ENCODE data around the gene ADAM12. TPM values are rescaled to one million over a fixed set of nuclear protein-coding genes. Genes with fewer than 3 reads are reported as not detected.

Gene ADAM12
- total RNA-seq, 2 donors from 2014 or later, result under 0.01 to 0.52 TPM

GRCh38 chr10:126081841-126082466 is 306.3 kb downstream of the ADAM12 start:
- H3K4me3 ChIP-seq, result no peak overlapping the region
- H3K27me3 ChIP-seq, result no peaks in the 10 kb centered on the region
- no peaks in the 10 kb centered on the region for H3K9me3 ChIP-seq
- intact Hi-C loops (cut with DNase I), result no loop called here
- H3K27ac ChIP-seq, result no peak overlapping the region
- ATAC-seq (no peak), DNase-seq (no peak)
- TF ChIP-seq POLR2A (IDR thresholded peaks at IDR 0.05) (no peak), CTCF (IDR thresholded peaks at IDR 0.05) (no peak)
- H3K4me1 ChIP-seq, result peaks cover 7% of the 10 kb centered on the region
- no peaks in the 10 kb centered on the region for H3K36me3 ChIP-seq (replicated peaks in 1 of 2; ENCODE audit: insufficient read depth in 1 of 2, low read depth in 2 of 2)
- WGBS, 2 donors, result 83 to 84% methylated on average over 14 of the region's 14 CpGs

GRCh38 chr10:126080879-126081411 is 307.3 kb downstream of the ADAM12 start:
- Histone ChIP-seq H3K9me3 (no peaks in the 10 kb centered on the region), H3K27ac (no peak overlapping the region), H3K4me3 (no peak overlapping the region), H3K27me3 (no peaks in the 10 kb centered on the region), H3K4me1 (peaks cover 7% of the 10 kb centered on the region), H3K36me3 (replicated peaks in 1 of 2; ENCODE audit: insufficient read depth in 1 of 2, low read depth in 2 of 2) (no peaks in the 10 kb centered on the region)
- TF ChIP-seq POLR2A (IDR thresholded peaks at IDR 0.05), result no peak
- no peak for TF ChIP-seq CTCF (IDR thresholded peaks at IDR 0.05)
- intact Hi-C loops (cut with DNase I), result no loop called here
- ATAC-seq (no peak), DNase-seq (no peak)
- WGBS, 2 donors, result 27 to 40% methylated on average over 12 of the region's 12 CpGs

DNA sequence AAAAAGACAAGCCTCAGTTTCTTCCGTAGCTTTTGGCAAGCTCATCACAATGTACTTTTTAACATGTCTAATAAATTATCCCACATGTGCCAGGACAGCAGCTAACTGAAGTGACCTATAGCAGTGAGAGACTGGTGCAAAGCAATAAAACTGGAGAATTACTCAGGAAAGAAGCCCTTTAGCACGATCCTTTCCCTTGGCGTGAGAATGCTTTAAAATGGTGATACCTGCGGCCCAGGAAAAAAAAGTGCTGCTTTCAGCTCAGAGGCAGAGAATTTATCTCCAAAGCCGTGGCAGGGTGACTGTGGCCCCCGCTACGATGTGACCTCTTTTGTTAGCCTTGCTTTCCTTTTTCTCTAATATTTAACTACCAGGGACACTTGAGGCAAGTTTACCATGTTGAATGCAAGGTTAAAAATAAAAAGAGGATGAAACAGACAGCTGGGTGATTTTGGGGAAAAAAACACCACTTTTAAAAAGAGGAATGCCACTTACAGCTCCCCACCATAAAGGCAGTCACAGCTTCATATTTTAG is 307.9 kb downstream of the ADAM12 start:
- intact Hi-C loops (cut with DNase I), result no loop called here

GRCh38 chr10:126075009-126075408 is 313.3 kb downstream of the ADAM12 start:
- Histone ChIP-seq H3K9me3 (no peaks in the 10 kb centered on the region), H3K36me3 (replicated peaks in 1 of 2; ENCODE audit: insufficient read depth in 1 of 2, low read depth in 2 of 2) (no peaks in the 10 kb centered on the region), H3K27ac (no peak overlapping the region), H3K27me3 (no peaks in the 10 kb centered on the region), H3K4me3 (no peak overlapping the region), H3K4me1 (no peaks in the 10 kb centered on the region)
- 56 to 58% methylated on average over 6 of the region's 6 CpGs for WGBS, 2 donors
- intact Hi-C loops (cut with DNase I), result no loop called here
- ATAC-seq (no peak), DNase-seq (no peak)
- no peak for TF ChIP-seq CTCF (IDR thresholded peaks at IDR 0.05)
- no peak for TF ChIP-seq POLR2A (IDR thresholded peaks at IDR 0.05)

More for the DNA sequence above, 307.9 kb downstream of the ADAM12 start:
- H3K4me3 ChIP-seq, result no peak overlapping the region
- H3K36me3 ChIP-seq (replicated peaks in 1 of 2; ENCODE audit: insufficient read depth in 1 of 2, low read depth in 2 of 2), result no peaks in the 10 kb centered on the region
- H3K9me3 ChIP-seq, result no peaks in the 10 kb centered on the region
- no peak overlapping the region for H3K27ac ChIP-seq
- no peaks in the 10 kb centered on the region for H3K27me3 ChIP-seq
- peaks cover 7% of the 10 kb centered on the region for H3K4me1 ChIP-seq
- no peak for DNase-seq
- no peak for ATAC-seq
- no peak for TF ChIP-seq POLR2A (IDR thresholded peaks at IDR 0.05)
- no peak for TF ChIP-seq CTCF (IDR thresholded peaks at IDR 0.05)
- 37 to 42% methylated on average over 7 of the region's 7 CpGs for WGBS, 2 donors

- Histone ChIP-seq H3K36me3 (replicated peaks in 1 of 2; ENCODE audit: insufficient read depth in 1 of 2, low read depth in 2 of 2) (no peaks in the 10 kb centered on the region), H3K4me1 (no peaks in the 10 kb centered on the region), H3K4me3 (no peak overlapping the region), H3K9me3 (no peaks in the 10 kb centered on the region), H3K27ac (no peak overlapping the region), H3K27me3 (no peaks in the 10 kb centered on the region)
- 53 to 60% methylated on average over 3 of the region's 3 CpGs for WGBS, 2 donors
- DNase-seq (no peak), ATAC-seq (no peak)
- intact Hi-C loops (cut with DNase I), result no loop called here
- no peak for TF ChIP-seq CTCF (IDR thresholded peaks at IDR 0.05)
- TF ChIP-seq POLR2A (IDR thresholded peaks at IDR 0.05), result no peak
Measured at GRCh38 chr10:126074291-126074690, 314.0 kb downstream of the ADAM12 start.
